GM21381 (cell line): ENCODE results near the gene ZNF628.

Source experiments
- ATAC-seq: cut with Tn5 transposase; IDR thresholded peaks from one replicate; pipeline ENCODE4 v1.9.1; 2021; ENCODE audit warnings: mild to moderate bottlenecking, moderate library complexity; ENCODE audit not compliant: unreplicated experiment

The ZNF628 gene

DNA sequence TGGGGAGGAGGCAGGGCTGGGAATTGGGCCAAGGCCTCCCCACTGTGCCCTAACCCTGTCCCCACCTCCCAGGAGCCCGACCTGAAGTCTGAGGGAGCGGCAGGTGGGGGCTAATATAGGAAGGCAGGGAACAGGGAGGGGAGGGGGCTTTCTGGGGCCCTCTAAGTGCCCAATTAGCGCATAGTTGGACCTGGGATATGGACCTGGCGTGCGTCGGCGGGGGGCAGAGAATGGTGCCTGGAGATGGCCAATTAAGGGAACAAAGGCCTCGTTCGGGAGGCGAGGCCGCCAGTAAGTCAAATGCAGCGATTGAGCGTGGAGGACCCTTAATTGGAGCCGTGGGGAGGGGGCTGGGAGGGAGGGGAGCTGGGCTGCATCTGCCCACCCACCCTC, 11.8 kb upstream of the ZNF628 start, which contains the start of gene C19orf85:
C19orf85 (minus strand) TSS at position 90 of the 393 bp plus-strand sequence. CDS start 197 bp downstream, outside the sequence.
- no peak for ATAC-seq

DNA sequence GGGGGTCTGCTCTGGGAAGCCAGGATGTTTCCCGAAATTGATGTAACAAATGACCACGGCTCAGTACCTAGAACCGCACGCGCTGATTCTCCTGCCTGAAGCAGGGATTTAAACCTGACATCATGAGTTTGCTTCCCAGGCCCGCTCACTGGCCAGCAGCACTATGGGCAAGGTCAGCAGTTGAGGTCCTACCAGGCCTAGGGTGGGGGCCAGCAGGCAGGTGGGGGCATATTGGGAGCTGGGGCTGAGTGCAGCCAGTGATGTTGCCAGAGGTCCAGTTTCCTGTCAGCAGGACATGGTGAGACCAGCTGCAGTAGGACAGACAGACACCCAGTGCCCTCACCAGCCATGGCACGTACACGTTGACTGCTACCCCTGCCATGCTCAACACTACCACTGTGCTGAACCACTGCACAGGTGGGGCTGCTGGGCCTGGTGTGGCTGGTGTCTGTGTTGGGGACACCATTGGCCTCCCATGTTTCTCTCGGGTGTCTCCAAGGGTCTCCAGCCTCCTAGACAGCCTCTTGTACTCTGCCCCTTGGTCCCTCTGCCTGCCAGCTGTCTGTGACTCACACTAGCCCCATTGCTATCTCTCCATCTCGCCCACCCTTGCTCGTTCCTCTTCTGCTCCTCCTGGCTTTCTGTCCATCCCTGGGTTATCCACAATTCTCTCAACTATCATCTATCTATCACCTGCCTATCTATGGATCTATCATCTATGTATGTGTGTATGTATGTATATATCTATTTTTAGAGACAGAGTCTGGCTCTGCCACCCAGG, 10.8 kb upstream of the ZNF628 start:
- no peak for ATAC-seq

DNA sequence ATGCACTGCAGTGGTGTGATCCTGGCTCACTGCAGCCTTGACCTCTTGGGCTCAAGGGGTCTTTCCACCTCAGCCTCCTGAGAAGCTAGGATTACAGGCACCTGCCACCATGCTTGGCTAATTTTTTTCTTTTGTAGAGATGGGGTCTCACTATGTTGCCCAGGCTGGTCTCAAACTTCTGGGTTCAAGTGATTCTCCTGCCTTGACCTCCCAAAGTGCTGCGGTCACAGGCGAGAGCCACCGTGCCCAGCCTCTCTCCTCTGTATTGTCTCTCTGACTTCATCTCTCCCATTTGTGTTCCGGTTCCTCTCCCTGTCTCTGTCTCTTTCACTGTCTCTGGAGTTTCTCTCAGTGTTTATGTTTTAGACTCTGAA, 10.2 kb upstream of the ZNF628 start:
- ATAC-seq: no peak

DNA sequence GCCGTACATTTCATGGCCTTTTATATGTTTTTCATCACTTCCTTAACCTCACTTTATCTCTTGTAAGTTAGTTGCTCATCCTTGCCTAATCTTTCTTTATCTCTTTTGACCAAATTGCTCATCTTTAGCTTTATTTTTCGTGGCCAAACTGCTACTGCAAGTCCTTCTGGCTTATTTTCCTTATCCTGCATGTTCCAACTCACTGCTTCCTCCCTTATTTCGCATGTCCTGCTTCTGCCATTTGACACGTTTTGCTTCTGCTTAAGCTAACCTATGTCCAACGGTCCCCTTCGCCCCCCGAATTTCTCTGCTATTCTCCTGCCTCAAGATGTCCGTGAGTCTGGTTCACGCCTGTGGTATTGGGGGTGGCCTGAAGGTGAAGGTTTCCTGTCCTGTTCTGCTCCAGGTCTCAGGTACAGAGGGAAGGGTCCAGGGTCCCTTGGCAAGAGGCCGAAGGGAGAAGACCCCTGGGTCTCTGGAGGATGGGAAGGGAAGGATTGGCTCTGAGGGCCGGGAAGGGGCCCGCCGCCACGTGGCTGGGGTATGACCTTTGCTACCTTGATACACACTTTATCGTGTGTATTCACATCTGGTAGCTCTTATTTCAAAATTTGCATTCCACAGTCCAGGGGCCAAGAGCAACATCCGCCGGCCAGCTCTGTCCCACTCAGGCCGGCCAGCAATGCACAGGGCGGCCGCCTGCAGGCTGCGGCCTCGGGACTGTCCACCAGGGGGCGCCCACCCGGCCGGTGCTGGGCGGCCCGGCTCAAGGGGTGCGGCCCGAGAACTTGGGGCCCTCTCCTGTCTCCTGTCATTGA, 9.0 kb upstream of the ZNF628 start:
- ATAC-seq: no peak

DNA sequence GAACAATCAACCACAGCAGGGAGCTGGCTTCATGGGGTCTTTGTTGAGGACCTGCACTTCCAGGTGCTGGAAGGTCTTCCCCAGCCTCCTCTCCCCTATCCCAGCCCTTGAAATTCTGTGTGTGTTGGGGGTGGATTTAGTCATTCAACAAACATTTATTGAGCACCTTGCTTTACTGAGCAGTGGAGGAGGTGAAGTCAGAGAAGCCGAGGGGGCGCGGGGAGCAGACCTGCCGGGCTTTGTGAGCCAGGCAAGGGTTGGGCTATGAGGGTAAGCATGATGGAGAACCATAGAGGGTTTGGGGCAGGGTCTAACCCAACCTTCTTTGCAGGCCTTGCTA, 8.4 kb upstream of the ZNF628 start:
- ATAC-seq: no peak

DNA sequence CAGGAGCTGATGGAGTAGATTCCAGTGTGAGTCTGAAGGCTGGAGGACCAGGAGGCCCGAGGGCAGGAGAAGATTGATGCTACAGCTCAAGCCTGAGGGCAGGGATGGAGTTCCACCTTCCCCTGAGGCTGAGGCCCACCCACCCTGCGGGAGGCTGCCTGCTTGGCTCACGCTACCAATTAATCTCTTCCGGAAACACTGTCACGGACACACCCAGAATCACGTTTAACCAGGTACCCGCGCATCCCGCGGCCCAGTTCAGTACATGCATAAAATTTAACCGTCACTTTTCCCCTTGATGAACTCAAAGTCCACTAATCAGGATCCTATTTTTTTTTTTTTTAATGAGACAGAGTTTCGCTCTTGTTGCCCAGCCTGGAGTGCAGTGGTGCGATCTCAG, 5.2 kb upstream of the ZNF628 start:
- ATAC-seq: no peak

DNA sequence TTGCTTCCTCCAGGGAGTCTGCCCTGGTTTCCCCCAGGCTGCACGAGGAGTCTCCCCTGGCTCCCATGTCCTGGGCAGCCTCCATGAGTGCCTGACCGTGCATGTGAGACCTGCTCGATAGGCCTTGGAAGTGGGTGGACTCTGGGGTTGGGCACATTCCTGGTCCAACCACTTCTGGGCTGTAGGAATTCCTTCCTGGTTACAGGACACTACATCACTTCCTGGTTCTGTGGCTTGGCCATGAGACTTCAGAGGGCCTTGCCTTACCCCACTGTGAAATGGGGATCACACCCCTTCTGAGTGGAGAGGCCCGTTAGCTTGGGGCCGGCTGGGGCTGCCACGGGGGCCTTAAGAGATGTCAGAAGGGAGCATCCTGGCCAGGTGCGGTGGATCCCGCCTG, 4.0 kb upstream of the ZNF628 start:
- ATAC-seq: no peak

DNA sequence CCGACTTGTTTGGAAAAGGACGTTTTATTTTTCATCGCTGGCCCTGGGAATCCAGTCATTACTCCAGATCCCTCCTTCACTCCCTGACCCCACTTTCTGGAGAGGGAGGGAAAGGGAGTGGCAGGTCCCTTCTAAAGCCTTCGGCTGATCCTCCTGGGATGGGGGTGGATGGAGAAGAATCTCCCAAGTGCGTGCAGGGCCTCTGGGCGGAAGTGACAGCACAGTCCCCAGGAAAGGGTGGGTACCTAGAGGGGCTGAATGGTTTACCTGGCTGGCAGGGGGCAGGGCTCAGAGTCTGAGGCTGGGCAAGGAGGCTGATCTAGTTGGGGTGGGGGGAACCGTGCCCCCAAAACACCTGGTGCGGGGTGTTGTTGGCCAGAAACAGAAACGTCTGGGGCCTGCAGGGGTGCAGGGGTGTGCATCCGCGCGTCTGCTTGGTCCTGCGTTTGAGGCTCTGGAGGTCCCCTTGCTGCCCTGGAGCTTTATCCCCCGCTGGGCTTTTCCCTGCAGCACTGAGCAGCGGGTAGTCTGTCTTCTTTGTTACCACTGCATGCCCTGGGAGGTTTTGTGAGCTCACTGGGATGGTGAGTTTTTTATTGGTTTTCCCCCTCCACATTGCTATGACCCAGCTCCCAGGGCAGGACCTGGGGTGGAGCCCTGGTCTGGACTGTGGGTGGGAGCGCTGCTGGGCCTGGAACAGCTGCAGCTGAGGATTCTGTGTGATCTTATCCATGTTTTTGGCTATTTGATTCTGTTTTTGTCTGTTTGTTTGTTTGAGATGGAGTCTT, 3.0 kb upstream of the ZNF628 start:
- no peak for ATAC-seq

DNA sequence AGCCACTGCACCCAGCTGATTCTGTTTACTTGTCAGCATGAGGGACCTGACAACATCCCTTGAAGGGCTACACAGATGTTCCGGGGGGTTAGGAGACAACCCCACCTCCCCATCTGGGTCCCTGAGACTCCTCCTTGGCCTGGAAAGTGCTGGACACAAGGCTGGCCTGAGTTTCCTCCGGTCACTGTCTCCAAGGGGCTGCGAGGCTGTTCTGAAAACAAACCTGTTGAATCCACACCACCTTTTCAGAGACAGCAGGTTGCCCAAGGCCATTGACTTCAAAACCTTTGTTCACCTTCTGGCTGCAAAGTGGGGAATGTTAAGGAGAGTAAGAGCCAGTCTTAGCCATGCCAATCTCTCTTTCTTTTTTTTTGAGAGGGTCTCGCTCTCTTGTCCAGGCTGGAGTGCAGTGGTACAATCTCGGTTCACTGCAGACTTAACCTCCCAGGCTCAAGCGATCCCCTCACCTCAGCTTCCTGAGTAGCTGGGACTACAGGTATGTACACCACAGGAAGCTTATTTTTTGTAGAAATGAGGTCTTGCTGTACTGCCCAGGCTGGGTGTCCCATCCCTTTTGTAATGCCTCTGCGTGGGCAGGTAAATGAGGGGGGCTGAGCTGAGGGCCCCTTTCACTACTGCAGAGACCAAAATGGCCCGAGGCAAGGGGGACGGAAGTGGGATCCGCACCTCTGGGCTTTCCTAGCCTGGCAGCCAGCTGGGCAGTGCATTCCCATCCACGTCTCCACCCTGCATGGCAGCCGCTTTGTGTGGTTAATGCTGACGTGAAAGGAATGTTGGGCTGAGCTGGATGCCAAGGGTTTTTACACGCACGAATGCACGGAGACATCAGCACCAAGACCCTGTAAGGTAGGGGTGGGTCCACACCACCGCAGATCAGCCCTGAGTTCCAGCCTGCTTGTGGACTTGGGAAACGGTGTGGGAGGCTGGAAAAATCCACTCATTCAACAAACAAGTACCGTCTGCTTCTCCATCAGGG, 1.9 kb upstream of the ZNF628 start:
- ATAC-seq: no peak

DNA sequence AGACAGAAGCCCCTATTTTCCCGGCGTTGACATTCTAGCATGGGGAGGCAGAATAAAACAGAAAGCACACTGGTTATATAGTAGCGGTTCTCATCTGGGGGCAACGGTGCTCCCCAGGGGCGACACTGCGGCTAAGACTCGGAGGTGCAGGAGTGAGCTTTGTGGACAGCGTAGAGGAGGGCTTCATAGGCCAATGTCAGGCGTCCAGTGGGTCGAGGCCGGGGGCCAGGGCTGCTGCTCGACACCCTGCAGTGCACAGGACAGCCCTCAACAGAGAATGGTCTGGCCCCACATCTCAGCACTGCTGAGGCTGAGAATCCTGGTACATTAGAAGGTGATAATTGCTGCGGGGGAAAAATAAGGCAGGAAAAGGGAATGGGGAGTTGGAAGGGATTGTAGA, 1.5 kb downstream of the ZNF628 start:
- ATAC-seq: no peak

DNA sequence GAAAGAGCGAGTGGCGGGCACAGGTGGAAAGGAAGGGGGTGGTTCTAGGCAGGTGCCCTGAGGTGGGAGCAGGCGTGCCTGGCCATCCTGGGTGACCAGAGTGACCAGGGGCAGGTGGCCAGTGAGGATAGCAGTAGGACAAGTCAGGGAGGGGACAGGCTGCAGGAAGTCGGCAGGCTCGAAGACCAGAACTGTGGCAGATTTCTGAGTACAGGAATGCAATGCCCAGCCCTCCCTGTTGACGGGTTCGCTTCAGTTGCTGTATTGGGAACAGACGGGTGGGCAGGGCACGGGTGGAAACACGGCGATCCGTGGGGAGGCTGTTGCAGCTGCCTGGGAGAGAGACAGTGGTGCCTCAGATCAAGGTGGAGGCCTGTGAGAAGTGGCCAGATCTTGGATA, 1.9 kb downstream of the ZNF628 start:
- ATAC-seq: no peak

DNA sequence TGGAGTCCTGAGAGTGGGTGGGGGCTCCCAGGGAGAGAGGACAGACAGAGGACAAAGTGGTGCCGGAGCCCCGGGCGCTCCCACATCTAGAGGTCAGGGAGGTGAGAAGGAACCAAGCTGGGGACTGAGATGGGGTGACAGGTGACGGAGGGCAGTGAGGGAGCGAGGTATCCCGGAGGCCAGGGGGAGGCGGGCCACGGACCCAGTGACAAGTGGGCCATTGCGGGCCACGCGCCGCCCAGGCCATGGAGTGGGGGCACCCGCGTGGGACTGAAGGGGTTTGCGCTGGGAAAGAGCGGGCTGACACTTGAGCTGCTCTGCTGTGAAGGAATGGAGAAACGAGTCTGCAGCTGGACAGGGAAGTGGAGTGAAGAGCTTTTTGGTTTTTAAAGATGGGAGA, 2.6 kb downstream of the ZNF628 start:
- no peak for ATAC-seq

DNA sequence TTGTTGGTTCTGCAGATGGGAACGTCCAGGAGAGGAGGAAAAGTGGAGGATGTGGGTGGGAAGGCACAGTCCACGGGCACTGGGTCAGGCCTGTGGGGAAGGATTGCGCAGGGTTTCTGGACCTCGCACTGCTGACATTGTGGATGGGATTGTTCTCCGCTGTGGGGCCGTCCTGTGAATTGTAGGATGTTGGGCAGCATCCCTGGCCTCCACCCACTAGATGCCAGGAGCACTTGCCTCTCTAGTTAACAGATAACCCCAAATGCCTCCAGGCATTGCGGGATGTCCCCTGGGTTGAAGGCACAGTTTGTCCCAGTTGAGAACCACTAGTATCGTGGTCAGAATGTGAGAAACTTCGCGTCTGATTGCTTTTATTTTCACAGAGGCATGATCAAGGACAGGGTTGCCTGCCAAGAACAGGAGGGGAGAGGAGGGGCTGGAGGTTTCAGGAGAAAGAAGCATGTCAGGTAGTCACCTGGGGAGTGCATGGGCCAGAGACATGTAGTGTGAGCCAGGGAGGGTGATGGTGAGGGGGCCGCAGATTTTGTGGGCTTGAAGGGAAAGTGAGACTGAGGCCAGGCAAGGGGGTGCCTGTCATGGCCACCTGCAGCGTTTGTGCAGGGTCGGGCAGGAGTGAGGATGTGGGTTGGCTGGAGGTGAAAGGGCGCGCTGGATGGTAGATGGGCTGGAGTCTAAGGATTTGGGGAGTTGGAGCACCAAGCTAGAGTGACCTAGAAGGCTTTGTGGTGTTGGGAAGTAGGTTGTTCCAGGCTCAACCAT, 3.2 kb downstream of the ZNF628 start:
- ATAC-seq: no peak

DNA sequence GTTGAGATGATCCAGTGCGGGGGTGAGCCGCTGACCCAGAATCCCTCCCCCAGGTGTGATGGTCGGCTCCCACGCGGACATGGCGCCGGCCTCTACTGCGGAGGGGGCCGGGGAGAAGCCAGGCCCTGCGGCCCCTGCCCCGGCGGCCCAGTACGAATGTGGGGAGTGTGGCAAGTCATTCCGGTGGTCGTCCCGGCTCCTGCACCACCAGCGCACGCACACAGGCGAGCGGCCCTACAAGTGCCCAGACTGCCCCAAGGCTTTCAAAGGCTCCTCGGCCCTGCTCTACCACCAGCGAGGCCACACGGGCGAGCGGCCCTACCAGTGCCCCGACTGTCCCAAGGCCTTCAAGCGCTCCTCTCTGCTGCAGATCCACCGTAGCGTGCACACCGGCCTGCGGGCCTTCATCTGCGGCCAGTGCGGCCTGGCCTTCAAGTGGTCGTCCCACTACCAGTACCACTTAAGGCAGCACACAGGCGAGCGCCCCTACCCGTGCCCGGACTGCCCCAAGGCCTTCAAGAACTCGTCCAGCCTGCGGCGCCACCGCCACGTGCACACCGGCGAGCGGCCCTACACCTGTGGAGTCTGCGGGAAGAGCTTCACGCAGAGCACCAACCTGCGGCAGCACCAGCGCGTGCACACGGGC, 4.9 kb downstream of the ZNF628 start:
- no peak for ATAC-seq

DNA sequence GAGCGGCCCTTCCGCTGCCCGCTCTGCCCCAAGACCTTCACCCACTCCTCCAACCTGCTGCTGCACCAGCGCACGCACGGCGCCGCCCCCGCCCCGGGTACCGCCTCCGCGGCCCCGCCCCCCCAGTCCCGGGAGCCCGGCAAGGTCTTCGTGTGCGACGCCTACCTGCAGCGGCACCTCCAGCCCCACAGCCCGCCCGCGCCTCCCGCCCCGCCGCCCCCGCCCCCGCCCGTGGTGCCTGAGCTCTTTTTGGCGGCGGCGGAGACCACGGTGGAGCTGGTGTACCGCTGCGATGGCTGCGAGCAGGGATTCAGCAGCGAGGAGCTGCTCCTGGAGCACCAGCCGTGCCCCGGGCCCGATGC, 5.4 kb downstream of the ZNF628 start:
- ATAC-seq: no peak

DNA sequence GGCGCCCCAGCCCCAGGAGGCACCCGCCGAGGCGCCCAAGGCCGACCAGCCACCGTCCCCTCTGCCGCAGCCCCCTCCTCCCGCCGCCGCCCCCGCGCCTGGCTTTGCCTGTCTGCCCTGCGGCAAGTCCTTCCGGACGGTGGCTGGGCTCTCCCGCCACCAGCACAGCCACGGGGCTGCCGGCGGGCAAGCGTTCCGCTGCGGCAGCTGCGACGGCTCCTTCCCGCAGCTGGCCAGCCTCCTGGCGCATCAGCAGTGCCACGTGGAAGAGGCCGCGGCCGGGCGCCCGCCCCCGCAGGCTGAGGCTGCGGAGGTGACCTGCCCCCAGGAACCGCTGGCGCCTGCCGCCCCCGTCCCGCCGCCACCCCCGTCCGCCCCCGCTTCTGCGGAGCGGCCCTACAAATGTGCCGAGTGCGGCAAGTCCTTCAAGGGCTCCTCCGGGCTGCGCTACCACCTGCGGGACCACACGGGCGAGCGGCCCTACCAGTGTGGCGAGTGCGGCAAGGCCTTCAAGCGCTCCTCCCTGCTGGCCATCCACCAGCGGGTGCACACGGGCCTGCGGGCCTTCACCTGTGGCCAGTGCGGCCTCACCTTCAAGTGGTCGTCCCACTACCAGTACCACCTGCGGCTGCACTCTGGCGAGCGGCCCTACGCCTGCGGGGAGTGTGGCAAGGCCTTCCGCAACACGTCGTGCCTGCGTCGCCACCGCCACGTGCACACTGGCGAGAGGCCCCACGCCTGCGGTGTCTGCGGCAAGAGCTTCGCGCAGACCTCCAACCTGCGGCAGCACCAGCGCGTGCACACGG, 5.9 kb downstream of the ZNF628 start:
- ATAC-seq: no peak

DNA sequence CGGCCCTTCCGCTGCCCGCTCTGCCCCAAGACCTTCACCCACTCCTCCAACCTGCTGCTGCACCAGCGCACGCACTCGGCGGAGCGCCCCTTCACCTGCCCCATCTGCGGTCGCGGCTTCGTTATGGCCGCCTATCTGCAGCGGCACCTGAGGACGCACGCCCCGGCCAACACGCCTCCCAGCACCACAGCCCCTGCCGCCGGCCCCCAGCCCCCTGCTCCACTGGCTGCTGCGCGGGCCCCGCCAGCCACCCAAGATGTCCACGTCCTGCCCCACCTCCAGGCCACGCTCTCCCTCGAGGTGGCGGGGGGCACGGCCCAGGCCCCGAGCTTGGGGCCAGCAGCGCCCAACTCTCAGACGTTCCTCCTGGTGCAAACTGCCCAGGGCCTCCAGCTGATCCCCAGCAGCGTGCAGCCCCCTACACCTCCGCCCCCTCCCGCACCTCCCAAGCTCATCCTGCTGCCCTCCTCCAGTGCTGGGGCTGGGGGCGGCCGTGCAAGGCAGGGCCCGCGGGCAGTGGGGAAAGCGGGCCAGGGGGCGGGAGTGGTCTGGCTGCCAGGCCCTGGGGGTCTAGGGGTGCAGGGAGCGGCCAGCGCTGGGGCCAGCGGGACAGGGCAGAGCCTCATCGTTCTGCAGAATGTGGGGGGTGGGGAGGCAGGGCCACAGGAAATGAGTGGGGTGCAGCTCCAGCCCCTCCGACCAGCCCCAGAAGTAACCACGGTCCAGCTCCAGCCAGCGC, 6.7 kb downstream of the ZNF628 start:
- no peak for ATAC-seq
